GM20000 (cell line): ENCODE measurements around the gene CD160.
"Not testable (repeated sequence)": the region's sequence is repeated elsewhere in the genome, so short reads cannot be mapped to it uniquely, and the experiment has no call there.

Source experiments
- DNase-seq: peaks from one replicate; pipeline ENCODE4 v3.0.0; 2012; ENCODE audit warnings: low spot score
- TF ChIP-seq, protein P1 (sequence below): IDR thresholded peaks from 2 replicates; pipeline ENCODE4 v1.5.1; 2012; ENCODE audit warnings: mild to moderate bottlenecking, control low read depth; ENCODE audit errors: extremely low read depth, missing control alignments

The CD160 gene

DNA sequence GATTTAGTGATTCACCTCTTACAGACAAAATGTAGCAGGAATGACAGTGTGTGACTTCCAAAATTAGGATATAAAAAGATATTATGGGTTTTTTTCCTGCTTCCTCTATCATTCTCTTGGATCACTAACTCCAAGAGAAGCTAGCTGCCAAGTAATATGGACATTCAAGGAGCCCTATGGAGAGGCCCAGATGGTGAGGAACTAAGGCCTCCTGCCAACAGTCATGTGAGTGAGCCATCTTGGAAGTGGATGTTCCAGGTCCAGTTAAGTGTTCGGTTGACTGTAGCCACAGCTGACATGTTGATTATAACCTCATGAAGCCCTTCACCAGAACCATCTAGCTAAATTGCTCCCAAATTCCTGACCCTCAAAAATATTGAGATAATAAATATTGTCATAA lies 38.8 kb downstream of the CD160 start:
- TF ChIP-seq, protein P1, sequence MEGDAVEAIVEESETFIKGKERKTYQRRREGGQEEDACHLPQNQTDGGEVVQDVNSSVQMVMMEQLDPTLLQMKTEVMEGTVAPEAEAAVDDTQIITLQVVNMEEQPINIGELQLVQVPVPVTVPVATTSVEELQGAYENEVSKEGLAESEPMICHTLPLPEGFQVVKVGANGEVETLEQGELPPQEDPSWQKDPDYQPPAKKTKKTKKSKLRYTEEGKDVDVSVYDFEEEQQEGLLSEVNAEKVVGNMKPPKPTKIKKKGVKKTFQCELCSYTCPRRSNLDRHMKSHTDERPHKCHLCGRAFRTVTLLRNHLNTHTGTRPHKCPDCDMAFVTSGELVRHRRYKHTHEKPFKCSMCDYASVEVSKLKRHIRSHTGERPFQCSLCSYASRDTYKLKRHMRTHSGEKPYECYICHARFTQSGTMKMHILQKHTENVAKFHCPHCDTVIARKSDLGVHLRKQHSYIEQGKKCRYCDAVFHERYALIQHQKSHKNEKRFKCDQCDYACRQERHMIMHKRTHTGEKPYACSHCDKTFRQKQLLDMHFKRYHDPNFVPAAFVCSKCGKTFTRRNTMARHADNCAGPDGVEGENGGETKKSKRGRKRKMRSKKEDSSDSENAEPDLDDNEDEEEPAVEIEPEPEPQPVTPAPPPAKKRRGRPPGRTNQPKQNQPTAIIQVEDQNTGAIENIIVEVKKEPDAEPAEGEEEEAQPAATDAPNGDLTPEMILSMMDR: no peak
- no peak for DNase-seq

DNA sequence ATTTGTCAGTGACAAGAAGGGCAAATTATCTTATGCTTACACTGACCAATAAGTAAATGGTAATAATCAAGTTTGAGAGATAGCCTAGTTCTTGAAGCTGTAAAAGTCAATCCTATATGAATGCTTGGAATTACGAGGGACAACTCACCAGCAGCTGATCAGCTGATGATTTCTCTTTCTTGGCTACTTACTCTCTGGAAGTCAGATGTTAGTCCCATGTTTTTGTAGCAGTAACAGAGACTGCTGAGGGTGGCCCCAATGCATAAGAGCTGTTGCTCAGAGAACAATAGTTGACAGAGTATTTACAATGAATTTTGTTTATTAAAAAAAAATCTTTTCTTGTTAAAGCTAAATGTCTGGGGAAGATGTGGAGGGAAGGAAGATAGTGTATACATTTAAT lies 39.3 kb downstream of the CD160 start:
- TF ChIP-seq, protein P1: no peak
- no peak for DNase-seq

GRCh38 chr1:145759721-145760120 lies 40.4 kb downstream of the CD160 start:
- DNase-seq: no peak
- TF ChIP-seq, protein P1: no peak

DNA sequence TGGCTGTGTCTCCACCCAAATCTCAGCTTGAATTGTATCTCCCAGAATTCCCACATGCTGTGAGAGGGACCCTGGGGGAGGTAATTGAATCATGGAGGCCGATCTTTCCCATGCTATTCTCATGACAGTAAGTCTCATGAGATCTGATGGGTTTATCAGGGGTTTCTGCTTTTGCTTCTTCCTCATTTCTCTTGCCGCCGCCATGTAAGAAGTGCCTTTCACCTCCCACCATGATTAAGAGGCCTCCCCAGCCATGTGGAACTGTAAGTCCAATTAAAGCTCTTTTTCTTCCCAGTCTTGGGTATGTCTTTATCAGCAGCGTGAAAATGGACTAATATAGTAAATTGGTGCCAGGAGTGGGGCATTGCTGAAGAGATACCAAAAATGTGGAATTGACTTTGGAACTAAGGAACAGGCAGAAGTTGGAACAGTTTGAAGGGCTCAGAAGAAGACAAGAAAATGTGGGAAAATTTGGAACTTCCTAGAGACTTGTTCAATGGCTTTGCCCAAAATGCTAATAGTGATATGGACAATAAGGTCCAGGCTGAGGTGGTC lies 41.2 kb downstream of the CD160 start:
- not testable (repeated sequence) for DNase-seq

DNA sequence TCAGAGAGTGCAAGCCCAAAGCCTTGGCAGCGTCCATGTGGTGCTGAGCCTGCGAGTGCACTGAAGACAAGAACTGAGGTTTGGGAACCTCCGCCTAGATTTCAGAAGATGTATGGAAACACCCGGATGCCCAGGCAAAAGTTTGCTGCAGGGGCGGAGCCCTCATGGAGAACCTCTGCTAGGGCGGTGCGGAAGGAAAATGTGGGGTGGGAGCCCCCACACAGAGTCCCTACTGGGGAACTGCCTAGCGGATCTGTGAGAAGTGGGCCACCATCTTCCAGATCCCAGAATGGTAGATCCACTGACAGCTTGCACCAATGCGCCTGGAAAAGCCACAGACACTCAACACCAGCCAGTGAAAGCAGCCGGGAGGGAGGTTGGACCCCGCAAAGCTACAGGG lies 42.2 kb downstream of the CD160 start:
- not testable (repeated sequence) for DNase-seq

DNA sequence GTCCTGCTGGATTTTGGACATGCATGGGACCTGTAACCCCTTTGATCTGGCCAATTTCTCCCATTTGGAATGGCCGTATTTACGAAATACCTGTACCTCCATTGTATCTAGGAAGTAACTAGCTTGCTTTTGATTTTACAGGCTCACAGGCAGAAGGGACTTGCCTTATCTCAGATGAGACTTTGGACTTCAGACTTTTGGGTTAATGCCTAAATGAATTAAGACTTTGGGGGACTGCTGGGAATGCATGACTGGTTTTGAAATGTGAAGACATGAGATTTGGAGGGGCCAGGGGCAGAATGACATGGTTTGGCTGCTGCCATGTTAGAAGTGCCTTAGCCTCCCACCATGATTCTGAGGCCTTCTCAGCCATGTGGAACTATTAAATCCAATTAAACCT lies 42.7 kb downstream of the CD160 start:
- not testable (repeated sequence) for DNase-seq

- not testable (repeated sequence) for DNase-seq
Measured at GRCh38 chr1:145764231-145764940, 45.1 kb downstream of the CD160 start.

DNA sequence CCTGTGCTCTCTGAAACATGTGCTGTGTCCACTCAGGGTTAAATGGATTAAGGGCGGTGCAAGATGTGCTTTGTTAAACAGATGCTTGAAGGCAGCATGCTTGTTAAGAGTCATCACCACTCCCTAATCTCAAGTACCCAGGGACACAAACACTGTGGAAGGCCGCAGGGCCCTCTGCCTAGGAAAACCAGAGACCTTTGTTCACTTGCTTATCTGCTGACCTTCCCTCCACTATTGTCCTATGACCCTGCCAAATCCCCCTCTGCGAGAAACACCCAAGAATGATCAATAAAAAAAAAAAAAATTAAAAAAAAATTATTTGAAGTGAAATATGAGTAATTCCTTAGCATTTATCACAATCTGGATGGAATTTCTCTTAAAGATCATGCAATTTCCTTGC lies 45.8 kb downstream of the CD160 start:
- not testable (repeated sequence) for DNase-seq

DNA sequence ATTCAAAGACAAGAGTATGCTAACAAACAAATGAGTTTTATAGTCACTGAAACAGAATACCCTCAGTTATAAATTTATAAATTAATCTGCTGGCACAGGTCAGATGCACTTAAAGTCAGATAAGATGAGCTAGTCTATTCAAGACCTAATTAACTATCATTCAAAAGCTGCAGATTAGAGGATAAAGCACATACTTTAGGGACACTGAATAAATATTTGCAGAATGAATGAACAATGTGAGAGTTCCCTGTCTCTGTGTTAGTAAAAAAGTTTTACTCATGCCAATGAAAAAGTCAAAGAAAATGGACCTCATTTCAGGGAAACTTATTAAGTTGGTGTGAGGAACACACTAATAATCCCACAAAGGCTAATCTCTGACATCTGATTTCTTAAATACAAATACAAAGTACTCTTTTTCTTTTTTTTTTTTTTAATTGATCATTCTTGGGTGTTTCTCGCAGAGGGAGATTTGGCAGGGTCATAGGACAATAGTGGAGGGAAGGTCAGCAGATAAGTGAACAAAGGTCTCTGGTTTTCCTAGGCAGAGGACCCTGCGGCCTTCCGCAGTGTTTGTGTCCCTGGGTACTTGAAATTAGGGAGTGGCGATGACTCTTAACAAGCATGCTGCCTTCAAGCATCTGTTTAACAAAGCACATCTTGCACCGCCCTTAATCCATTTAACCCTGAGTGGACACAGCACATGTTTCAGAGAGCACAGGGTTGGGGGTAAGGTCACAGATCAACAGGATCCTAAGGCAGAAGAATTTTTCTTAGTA lies 46.5 kb downstream of the CD160 start:
- not testable (repeated sequence) for DNase-seq

- DNase-seq: not testable (repeated sequence)
Measured at GRCh38 chr1:145766926-145767325, 47.6 kb downstream of the CD160 start.

DNA sequence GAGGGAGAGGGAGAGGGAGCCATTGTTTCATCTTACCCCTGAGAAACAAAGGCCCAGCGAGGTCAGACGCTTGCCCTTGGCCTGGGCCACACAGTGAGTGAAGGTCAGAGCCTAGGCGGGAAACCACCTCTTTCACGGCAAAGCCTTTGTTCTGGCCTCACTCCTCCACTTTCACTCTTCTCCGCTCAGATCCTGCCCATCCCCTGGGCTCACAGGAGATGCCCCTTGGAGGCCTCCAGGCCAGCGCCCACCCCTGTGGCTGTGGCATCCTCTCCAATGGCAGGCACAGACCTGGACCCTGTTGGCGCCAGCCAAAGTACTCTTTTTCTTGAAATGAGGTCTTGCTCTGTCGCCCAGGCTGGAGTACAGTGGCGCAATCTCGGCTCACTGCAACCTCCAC lies 48.7 kb downstream of the CD160 start:
- DNase-seq: not testable (repeated sequence)

DNA sequence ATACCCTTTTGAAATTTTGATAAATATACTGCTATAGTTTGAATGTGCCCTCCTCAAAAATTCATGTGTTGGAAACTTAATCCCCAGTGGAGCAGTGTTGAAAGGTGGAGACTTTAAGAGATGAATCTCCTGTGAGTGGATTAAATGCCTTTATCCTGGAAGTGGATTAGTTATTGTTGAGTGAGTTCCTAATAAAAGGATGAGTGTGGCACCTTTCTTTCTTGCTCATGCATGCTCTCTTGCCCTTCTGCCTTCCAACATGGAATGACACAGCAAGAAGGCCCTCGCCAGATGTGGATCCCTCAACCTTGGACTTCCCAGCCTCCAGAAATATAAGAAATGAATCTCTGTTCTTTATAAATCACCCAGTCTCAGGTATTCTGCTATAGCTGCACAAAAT lies 51.8 kb downstream of the CD160 start:
- no peak for DNase-seq
- TF ChIP-seq, protein P1: no peak
